Mesothelial cell of epicardium (in vitro differentiated cells): ENCODE results near the gene PAX8. TPM values are rescaled to one million over a fixed set of nuclear protein-coding genes. Genes with fewer than 3 reads are reported as not detected.
"Not testable (repeated sequence)": the region's sequence is repeated elsewhere in the genome, so short reads cannot be mapped to it uniquely, and the experiment has no call there.

Experiments used
- DNase-seq, 2 experiments: peaks; one replicate each; pipeline ENCODE4 v3.0.0; 2021; ENCODE audit warnings: low spot score in 2 of 2; ENCODE audit not compliant: unreplicated experiment in 2 of 2
- H3K27ac Mint-ChIP-seq: 2 replicates; pipeline ENCODE4 v1.8.0; 2021; ENCODE audit warnings: mixed read lengths
- H3K27me3 Mint-ChIP-seq: 2 replicates; pipeline ENCODE4 v1.8.0; 2021; ENCODE audit warnings: low read depth, mixed read lengths
- H3K36me3 Mint-ChIP-seq: 2 replicates; pipeline ENCODE4 v1.8.0; 2021; ENCODE audit warnings: mixed read lengths
- H3K4me1 Mint-ChIP-seq: 2 replicates; pipeline ENCODE4 v1.8.0; 2021; ENCODE audit warnings: mixed read lengths
- H3K4me3 Mint-ChIP-seq: 2 replicates; pipeline ENCODE4 v1.8.0; 2021; ENCODE audit warnings: mild to moderate bottlenecking, moderate library complexity, mixed read lengths
- H3K9me3 Mint-ChIP-seq: 2 replicates; pipeline ENCODE4 v1.8.0; 2021; ENCODE audit warnings: mixed read lengths
- total RNA-seq: library from RNA; stranded (reverse); gene quantifications from 3 replicates; pipeline ENCODE4 v1.2.1, GENCODE V29; 2021
- TF ChIP-seq, protein P1 (sequence below): fragments of 200-600 bp; sonication (generic); IDR thresholded peaks from one replicate; pipeline ENCODE4 v1.5.0; 2021; ENCODE audit warnings: antibody characterized with exemption; ENCODE audit not compliant: unreplicated experiment

Gene PAX8
- total RNA-seq, 1 donor from 2014 or later: 0.13 TPM

DNA sequence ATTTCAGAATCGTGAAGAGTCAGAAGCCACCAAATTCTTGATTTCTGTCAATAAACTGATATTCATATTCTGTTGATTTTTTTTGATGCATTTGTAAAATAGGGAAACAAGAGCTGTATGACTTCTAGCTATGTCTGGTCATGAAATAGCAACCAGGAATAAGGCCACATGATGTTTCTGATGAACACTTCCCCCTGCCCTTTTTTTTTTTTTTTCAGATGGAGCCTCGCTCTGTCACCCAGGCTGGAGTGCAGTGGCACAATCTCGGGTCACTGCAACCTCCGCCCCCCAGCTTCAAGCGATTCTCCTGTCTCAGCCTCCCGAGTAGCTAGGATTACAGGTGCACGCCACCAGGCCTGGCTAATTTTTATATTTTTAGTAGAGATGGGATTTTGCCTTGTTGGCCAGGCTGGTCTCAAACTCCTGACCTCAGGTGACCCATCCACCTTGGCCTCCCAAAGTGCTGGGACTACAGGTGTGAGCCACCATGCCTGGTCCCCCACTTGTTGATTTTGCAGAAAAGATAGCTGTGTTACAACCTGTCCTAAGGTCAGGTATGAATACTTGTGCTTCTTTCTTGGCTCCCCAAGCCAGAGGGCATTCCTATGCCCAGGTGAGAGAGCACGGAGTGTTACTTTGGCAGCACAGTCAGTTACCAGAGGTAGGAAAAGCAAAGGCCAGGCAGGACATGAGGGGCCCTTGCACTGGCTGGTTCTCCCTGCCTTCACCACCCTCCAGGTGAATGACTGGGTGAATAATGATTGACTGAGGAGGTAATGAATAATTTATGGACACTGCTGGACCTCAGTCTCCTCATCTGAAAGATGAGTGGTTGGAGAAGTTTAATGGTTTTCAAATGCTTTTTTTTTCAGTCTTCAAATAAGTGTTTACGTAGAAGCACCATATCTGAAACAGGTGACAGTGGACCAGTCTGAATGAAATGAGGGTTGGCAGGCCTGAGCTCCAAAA is 39.6 kb downstream of the PAX8 start:
- DNase-seq: no peak
- H3K4me3 Mint-ChIP-seq: no peak overlapping the region
- TF ChIP-seq, protein P1, sequence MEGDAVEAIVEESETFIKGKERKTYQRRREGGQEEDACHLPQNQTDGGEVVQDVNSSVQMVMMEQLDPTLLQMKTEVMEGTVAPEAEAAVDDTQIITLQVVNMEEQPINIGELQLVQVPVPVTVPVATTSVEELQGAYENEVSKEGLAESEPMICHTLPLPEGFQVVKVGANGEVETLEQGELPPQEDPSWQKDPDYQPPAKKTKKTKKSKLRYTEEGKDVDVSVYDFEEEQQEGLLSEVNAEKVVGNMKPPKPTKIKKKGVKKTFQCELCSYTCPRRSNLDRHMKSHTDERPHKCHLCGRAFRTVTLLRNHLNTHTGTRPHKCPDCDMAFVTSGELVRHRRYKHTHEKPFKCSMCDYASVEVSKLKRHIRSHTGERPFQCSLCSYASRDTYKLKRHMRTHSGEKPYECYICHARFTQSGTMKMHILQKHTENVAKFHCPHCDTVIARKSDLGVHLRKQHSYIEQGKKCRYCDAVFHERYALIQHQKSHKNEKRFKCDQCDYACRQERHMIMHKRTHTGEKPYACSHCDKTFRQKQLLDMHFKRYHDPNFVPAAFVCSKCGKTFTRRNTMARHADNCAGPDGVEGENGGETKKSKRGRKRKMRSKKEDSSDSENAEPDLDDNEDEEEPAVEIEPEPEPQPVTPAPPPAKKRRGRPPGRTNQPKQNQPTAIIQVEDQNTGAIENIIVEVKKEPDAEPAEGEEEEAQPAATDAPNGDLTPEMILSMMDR: no peak
- no peaks in the 10 kb centered on the region for H3K36me3 Mint-ChIP-seq
- peaks cover 4% of the 10 kb centered on the region for H3K27me3 Mint-ChIP-seq
- H3K4me1 Mint-ChIP-seq: peaks cover 13% of the 10 kb centered on the region
- no peak overlapping the region for H3K27ac Mint-ChIP-seq
- no peaks in the 10 kb centered on the region for H3K9me3 Mint-ChIP-seq

DNA sequence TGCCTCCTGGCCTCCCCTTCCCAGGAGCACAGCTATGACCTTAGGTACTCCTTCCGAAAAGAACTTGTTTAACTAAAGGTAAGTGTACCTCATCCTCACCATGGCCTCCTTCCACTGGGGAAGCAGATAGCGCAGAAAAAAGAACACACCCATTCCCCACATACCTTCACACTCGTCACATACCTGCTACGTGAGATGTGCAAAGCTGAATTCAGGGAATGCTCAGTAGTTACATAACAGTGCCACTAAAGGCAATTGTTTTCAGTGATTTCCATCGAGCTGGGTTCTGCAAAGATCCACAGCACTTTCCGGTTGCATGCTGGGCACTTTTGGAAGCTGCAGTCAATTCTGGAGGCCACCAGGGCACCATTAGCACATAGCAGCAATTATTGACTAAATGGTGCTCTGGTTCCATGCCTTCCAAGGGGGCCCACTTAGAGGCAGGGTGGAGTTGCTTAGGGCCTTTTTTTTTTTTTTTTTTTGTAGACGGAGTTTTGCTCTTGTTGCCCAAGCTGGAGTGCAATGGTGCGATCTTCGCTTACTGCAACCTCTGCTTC is 41.0 kb downstream of the PAX8 start:
- Mint-ChIP-seq H3K4me3 (no peak overlapping the region), H3K4me1 (peaks cover 22% of the 10 kb centered on the region), H3K9me3 (no peaks in the 10 kb centered on the region), H3K27ac (no peak overlapping the region), H3K36me3 (no peaks in the 10 kb centered on the region), H3K27me3 (no peaks in the 10 kb centered on the region)
- DNase-seq: no peak
- TF ChIP-seq, protein P1: no peak

DNA sequence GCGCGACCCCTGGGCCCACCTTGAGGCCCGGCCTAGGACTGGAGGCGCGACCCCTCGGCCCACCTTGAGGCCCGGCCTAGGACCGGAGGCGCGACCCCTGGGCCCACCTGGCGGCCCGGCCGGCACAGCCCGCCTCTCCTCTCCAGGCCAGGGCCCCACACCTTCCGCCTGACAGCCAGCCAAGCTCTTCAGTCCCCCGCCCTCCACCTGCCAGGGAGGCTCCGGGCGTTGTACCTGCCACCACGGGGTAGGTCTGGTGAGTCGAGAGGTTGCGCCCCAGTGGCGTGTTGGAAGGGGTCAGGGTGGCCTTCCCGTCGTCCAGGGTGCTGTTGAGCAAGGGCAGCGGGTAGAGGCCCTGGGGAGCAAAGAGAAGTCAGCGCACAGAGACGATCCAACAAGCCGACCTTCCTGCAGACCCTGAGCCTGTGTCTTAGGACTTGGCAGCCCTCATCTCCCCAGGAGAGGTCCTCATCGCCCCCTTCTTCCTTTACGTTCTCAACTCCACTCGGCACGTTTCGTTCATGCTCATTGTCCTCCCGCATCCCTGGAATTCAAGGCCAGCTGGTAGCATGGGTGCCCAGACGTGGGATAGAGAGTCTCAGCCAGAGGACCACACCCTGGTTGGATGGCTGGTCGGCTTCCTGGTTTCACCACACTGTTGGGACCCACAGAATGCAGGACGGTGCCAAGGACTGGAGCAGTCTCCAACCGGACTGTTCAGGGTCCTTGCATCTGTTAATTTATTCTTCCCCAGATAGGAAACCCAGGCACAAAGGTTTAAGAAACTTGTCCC is 42.2 kb downstream of the PAX8 start:
- Mint-ChIP-seq H3K9me3 (no peaks in the 10 kb centered on the region), H3K4me1 (peaks cover 31% of the 10 kb centered on the region), H3K4me3 (no peak overlapping the region), H3K36me3 (no peaks in the 10 kb centered on the region), H3K27me3 (no peaks in the 10 kb centered on the region), H3K27ac (no peak overlapping the region)
- DNase-seq: no peak
- TF ChIP-seq, protein P1: no peak

- H3K36me3 Mint-ChIP-seq, H3K27ac Mint-ChIP-seq, H3K27me3 Mint-ChIP-seq, DNase-seq, H3K4me3 Mint-ChIP-seq, H3K9me3 Mint-ChIP-seq: not testable (repeated sequence)
- peaks cover 34% of the 10 kb centered on the region for H3K4me1 Mint-ChIP-seq
Observed at GRCh38 chr2:113235347-113236226, 43.1 kb downstream of the PAX8 start.

- H3K36me3 Mint-ChIP-seq: no peaks in the 10 kb centered on the region
- no peak overlapping the region for H3K4me3 Mint-ChIP-seq
- no peak overlapping the region for H3K27ac Mint-ChIP-seq
- TF ChIP-seq, protein P1: no peak
- DNase-seq: no peak
- no peaks in the 10 kb centered on the region for H3K9me3 Mint-ChIP-seq
- no peaks in the 10 kb centered on the region for H3K27me3 Mint-ChIP-seq
- peaks cover 35% of the 10 kb centered on the region for H3K4me1 Mint-ChIP-seq
Observed at GRCh38 chr2:113234721-113235346, 43.9 kb downstream of the PAX8 start.
